NCI-H446 treated with DMSO at 0.1 percent for 48 hours (cell line): ENCODE data around the gene ATP6V0A1.
A peak's percentile ranks its signal among the peaks of the same experiment; 100 is the strongest.
"Not testable (repeated sequence)": the region's sequence is repeated elsewhere in the genome, so short reads cannot be mapped to it uniquely, and the experiment has no call there.

Source experiments
- DNase-seq: peaks from one replicate; lab custom pipeline; 2025; lab: John Stamatoyannopoulos, UW

The ATP6V0A1 gene

GRCh38 chr17:42477173-42477572 lies 18.5 kb downstream of the ATP6V0A1 start:
- no peak for DNase-seq

GRCh38 chr17:42477824-42478223 lies 19.1 kb downstream of the ATP6V0A1 start:
- DNase-seq = not testable (repeated sequence)

- DNase-seq = no peak
Measured at GRCh38 chr17:42484304-42484703, 25.6 kb downstream of the ATP6V0A1 start.

GRCh38 chr17:42485680-42486079 lies 27.0 kb downstream of the ATP6V0A1 start:
- DNase-seq = no peak

GRCh38 chr17:42488032-42488431 lies 29.4 kb downstream of the ATP6V0A1 start:
- no peak for DNase-seq

GRCh38 chr17:42493319-42493718 lies 34.6 kb downstream of the ATP6V0A1 start:
- DNase-seq = no peak

- DNase-seq = no peak
Measured at GRCh38 chr17:42494673-42495072, 36.0 kb downstream of the ATP6V0A1 start.

- DNase-seq = no peak
Measured at GRCh38 chr17:42498828-42499227, 40.1 kb downstream of the ATP6V0A1 start.

- DNase-seq = no peak
Measured at GRCh38 chr17:42502091-42502490, 43.4 kb downstream of the ATP6V0A1 start.

GRCh38 chr17:42502926-42503325 lies 44.2 kb downstream of the ATP6V0A1 start:
- DNase-seq = no peak

- DNase-seq = no peak
Measured at GRCh38 chr17:42507671-42508070, 49.0 kb downstream of the ATP6V0A1 start.

GRCh38 chr17:42508426-42509165 lies 49.9 kb downstream of the ATP6V0A1 start:
- DNase-seq = no peak

- DNase-seq = no peak
Measured at GRCh38 chr17:42509409-42509808, 50.7 kb downstream of the ATP6V0A1 start.

- no peak for DNase-seq
Measured at GRCh38 chr17:42509841-42510240, 51.2 kb downstream of the ATP6V0A1 start.

- DNase-seq = no peak
Measured at GRCh38 chr17:42512246-42512645, 53.6 kb downstream of the ATP6V0A1 start.

- DNase-seq = no peak
Measured at GRCh38 chr17:42512733-42513251, 54.1 kb downstream of the ATP6V0A1 start.

- DNase-seq = no peak
Measured at GRCh38 chr17:42513686-42514085, 55.0 kb downstream of the ATP6V0A1 start.

GRCh38 chr17:42514279-42514678 lies 55.6 kb downstream of the ATP6V0A1 start:
- DNase-seq = no peak

GRCh38 chr17:42514867-42515266 lies 56.2 kb downstream of the ATP6V0A1 start:
- no peak for DNase-seq

- peak; percentile 48 for DNase-seq
Measured at GRCh38 chr17:42517516-42517915, 58.8 kb downstream of the ATP6V0A1 start.

GRCh38 chr17:42518046-42518754 lies 59.5 kb downstream of the ATP6V0A1 start:
- peak; percentile 83 for DNase-seq

- peak; percentile 23 for DNase-seq
Measured at GRCh38 chr17:42518755-42519545, 60.3 kb downstream of the ATP6V0A1 start.
